ENCODE measurements around the gene METRN. TPM values are rescaled to one million over a fixed set of nuclear protein-coding genes. Genes with fewer than 3 reads are reported as not detected.

METRN gene
- polyA plus RNA-seq, 2 of the 4 experiments (the other 2 are of a cell fraction) = 41.0 to 82.2 TPM

- no peak for ATAC-seq
- FAIRE-seq = no peak
- WGBS (ENCODE audit: missing lambda C conversion rate) = 88% methylated on average over 36 of the region's 36 CpGs
- H3K27ac ChIP-seq = peak overlapping the region in 1 of 2 experiments; percentile 91; a peak in 4 of 6 replicates
- POLR2A ChIA-PET = no interaction called here
- CTCF ChIA-PET = interaction anchor here (0.7 to 2.9 kb wide), 5 partner anchors 15 to 112 kb away, joined by 3 to 15 read pairs (median 3); partner anchors contain the start of gene RHOT2
- H3K9me3 ChIP-seq = no peaks in the 10 kb centered on the region
- H3K4me1 ChIP-seq = peaks cover 38% of the 10 kb centered on the region
- H3K4me2 ChIP-seq = peak overlapping the region; percentile 93
- H3K4me3 ChIP-seq = peak overlapping the region; percentile 76
- TF ChIP-seq REST (IDR thresholded peaks at IDR 0.05) (no peak), TFCP2L1 (CRISPR knock-in tag; IDR thresholded peaks at IDR 0.05) (no peak), PBX3 (IDR thresholded peaks at IDR 0.05) (peak; percentile 20), HOXB13 (CRISPR knock-in tag; IDR thresholded peaks at IDR 0.05; ENCODE audit: low read depth) (no peak), HES2 (IDR thresholded peaks at IDR 0.05) (no peak), ZSCAN20 (CRISPR knock-in tag; IDR thresholded peaks at IDR 0.05) (no peak), POLR2AphosphoS2 (conservative IDR thresholded peaks at IDR 0.05; ENCODE audit: low read length) (peak; percentile 36; the same call in 1 of the 2 replicates), CBX2 (IDR thresholded peaks at IDR 0.05; ENCODE audit: borderline replicate concordance, low read depth) (no peak), CBX8 (IDR thresholded peaks at IDR 0.05) (no peak), MYC (IDR thresholded peaks at IDR 0.05; ENCODE audit: borderline replicate concordance, low read length) (no peak)
- DNase-seq (ENCODE audit: low read depth in 1 of 2, low spot score in 1 of 2) = no peak
These were observed 32.2 kb upstream of the METRN start for GRCh38 chr16:682493-683395.

- DNase-seq (ENCODE audit: low read depth in 1 of 2, low spot score in 1 of 2) = peak in 1 of 2 experiments; percentile 55
- no peak for FAIRE-seq
- H3K9me3 ChIP-seq = no peaks in the 10 kb centered on the region
- H3K27ac ChIP-seq = peak overlapping the region; percentile 91 to 93
- 0 out of 6 replicates have a peak, but pooled peaks of 1 of the 2 experiments have one; percentile 1 for ATAC-seq
- peak overlapping the region; percentile 76 for H3K4me3 ChIP-seq
- peak overlapping the region; percentile 93 for H3K4me2 ChIP-seq
- ChIA-PET POLR2A (interaction anchor here (1.0 to 1.4 kb wide), 2 partner anchors 13 to 31 kb away, joined by 3 read pairs; no protein-coding TSS in a partner anchor), CTCF (interaction anchor here (0.7 to 1.0 kb wide), 2 partner anchors 36 to 102 kb away, joined by 3 to 4 read pairs; no protein-coding TSS in a partner anchor)
- WGBS (ENCODE audit: missing lambda C conversion rate) = 33% methylated on average over 16 of the region's 57 CpGs
- peaks cover 38% of the 10 kb centered on the region for H3K4me1 ChIP-seq
- TF ChIP-seq TFCP2L1 (CRISPR knock-in tag; IDR thresholded peaks at IDR 0.05) (no peak), PBX3 (IDR thresholded peaks at IDR 0.05) (peak; percentile 78), JUN (IDR thresholded peaks at IDR 0.05) (peak in 1 of 2 experiments; percentile 69; a peak in 1 of 5 replicates), RNF2 (IDR thresholded peaks at IDR 0.05; ENCODE audit: borderline replicate concordance, low read depth) (peak; percentile 75; the same call in 1 of the 2 replicates), MAX (IDR thresholded peaks at IDR 0.05) (peak; percentile 27), E2F6 (IDR thresholded peaks at IDR 0.05; ENCODE audit: borderline replicate concordance, low read depth) (peak; percentile 33; the same call in 1 of the 2 replicates), PHF8 (IDR thresholded peaks at IDR 0.05; ENCODE audit: borderline replicate concordance, low read depth) (no peak), HOXA7 (CRISPR knock-in tag; IDR thresholded peaks at IDR 0.05) (peak; percentile 59; the same call in 1 of the 2 replicates)
These were observed 31.4 kb upstream of the METRN start for GRCh38 chr16:683396-684070.
